HG02588 (cell line): ENCODE measurements around the gene MAP4K4.

Experiments
- ATAC-seq: cut with Tn5 transposase; IDR thresholded peaks from one replicate; pipeline ENCODE4 v1.9.1; 2021; ENCODE audit warnings: mild to moderate bottlenecking, moderate library complexity; ENCODE audit not compliant: unreplicated experiment

The MAP4K4 gene

DNA sequence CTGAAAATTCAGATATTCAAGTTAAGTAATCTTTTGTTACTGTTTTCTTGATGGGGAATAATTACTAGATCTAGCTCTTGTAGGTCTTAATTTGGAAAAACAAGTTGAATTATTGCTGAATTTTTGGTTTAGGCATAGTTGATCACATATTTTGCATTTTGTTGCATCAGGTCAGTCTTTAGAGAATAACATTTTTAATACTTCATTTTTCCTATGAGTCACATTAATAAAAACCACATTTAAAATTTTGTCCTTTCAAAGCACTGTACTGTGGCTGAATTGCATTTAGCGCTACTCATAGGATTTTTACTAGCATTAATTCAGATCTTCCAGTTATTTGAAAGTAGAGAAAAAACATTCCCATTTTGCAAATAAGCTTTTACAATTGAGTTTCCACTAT is 23.2 kb downstream of the MAP4K4 start:
- ATAC-seq = no peak

DNA sequence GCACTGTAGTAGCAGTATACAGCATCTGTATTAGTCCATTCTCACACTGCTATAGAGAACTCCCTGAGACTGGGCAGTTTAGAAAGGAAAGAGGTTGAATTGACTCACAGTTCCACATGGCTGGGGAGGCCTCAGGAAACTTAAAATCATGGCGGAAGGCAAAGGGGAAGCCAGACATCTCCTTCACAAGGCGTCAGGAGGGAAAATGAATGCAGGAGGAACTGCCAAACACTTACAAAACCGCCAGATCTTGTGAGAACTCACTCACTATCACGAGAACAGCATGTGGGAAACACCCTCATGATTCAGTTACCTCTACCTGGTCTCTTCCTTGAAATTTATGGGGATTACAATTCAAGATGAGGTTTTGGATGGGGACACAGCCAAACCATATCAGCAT is 25.4 kb downstream of the MAP4K4 start:
- no peak for ATAC-seq

- no peak for ATAC-seq
Measured at GRCh38 chr2:101723371-101724124, 26.0 kb downstream of the MAP4K4 start.

DNA sequence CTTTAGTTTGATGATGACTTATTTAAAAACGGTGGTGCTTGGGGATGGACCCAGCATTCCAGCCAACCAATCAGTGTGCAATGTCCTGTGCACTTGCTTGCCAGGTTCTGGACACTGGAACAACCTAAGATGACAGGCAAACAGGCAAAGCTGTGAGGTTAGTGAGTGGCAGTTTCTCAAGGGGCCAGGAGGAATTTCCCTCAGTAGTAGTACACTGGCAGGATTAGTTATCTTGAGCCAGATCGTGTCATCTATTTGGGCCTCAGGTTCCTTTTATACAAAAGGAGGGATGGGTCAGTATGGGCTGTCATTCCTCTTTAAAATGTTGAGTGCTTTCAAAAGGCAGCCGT is 26.6 kb downstream of the MAP4K4 start:
- ATAC-seq = no peak

DNA sequence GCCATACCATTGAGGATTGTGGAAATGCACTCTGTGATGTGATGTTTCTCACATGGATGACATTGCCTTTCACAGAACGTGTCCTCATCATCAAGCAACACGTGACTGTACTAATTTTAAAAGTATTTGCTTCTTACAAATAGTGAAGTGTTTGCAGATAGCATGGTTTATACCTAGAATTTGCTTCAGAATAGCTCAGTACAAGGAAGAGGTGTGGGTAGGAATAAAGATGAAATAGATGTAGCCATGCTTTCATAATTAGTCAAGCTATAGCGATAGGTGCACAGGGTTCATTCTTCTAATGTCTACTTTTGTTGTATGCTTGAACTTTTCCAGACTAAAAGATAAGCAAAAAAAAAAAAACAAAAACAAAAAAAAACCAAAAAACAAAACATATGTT is 27.5 kb downstream of the MAP4K4 start:
- no peak for ATAC-seq

GRCh38 chr2:101725515-101726192 is 28.1 kb downstream of the MAP4K4 start:
- no peak for ATAC-seq

GRCh38 chr2:101728865-101729264 is 31.4 kb downstream of the MAP4K4 start:
- ATAC-seq = no peak

- no peak for ATAC-seq
Measured at GRCh38 chr2:101729521-101730190, 32.1 kb downstream of the MAP4K4 start.

- ATAC-seq = no peak
Measured at GRCh38 chr2:101731221-101732054, 33.9 kb downstream of the MAP4K4 start.

DNA sequence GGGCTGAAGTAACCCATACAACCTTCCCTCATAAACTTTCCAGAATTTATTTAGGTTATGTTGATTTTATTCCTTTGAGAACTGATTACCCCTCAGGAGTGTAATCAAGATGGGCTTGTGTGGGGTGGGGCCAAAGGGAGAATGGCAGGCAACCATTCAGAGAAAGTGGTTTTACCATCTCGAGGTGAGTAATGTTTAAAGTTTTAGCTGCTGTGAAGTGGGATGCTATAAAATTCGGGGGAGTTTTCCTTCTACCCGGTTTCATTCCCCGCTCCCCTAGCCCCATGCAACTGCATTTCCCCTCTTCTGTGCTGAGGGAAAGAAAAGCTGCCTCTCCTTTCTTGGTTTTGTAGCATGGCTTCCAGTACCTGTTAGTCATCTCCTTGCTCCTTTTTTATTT is 34.7 kb downstream of the MAP4K4 start:
- ATAC-seq = no peak

- no peak for ATAC-seq
Measured at GRCh38 chr2:101732773-101733256, 35.3 kb downstream of the MAP4K4 start.

DNA sequence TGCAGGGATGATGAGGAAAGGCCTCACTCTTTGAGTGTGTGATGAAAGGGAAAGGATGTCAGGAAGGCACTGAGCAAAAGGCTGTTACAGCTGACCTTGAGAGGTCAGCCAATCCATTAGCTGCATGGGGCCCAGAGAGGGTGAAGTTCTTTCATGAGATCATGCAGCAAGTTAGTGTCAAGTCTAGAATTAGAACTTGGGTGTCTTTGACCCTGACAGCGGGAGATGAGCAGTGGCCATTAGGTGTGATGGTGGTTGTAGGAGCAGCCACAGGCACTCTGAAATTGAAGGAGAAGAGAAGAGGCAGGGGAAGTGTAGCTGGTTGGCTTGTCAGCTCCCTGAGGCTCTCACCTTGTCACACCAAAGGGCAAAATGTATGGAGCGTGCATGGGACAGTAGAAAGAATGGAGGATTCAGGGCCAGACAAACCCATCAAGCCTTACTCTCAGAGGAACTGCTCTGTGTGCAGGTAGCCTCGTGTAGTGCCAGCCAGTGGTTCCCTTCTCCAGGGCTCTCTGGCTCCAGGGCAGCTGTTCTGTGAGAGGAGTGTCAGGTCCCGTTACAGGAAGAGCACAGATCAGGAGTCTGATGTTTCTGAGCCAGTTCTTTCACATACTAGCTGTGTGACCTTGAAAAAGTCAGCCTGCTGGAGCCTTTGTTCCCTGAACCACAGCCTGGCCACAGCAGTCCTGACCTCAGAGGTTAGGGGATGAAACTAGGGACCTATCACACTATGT is 35.9 kb downstream of the MAP4K4 start:
- no peak for ATAC-seq

- ATAC-seq = no peak
Measured at GRCh38 chr2:101734505-101735165, 37.1 kb downstream of the MAP4K4 start.

DNA sequence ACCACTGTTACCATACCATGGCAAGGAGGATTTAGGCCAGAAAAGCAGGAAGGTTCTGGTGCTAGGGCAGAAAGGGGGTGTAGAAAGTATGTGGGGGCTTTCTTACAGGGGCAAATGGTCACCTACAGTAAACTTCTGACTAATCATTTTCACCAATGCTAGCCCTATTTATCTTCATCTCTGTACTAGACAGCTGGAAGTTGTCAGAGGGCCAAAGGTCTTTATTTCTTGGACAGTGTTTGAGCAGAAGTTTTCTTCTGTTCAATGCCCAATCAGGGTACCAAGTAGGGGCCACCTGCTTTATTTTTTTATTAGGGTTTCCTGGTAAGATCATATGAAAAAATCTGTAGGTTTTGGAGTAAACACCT is 37.6 kb downstream of the MAP4K4 start:
- ATAC-seq = no peak

- ATAC-seq = no peak
Measured at GRCh38 chr2:101736233-101736632, 38.7 kb downstream of the MAP4K4 start.

DNA sequence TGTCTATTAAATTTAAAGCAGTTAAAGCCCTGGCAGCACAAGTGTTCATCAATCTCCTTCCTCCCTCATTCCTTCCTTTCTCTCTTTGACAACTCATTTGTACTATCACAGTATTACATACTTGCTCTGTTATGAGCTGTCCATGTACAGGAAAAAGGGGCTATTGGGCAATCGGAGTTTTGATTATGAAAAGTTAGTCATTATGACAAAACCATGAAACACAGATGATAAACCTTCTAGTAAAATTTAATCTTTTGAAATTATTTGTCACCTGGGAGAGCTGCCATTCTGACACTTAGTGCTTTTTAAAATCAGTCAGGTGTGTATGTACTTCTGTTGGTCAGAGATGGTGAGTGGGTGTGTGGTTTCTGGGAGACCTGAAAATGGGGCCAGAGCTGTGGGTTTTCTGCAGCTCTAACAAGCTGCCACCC is 39.4 kb downstream of the MAP4K4 start:
- no peak for ATAC-seq

- ATAC-seq = no peak
Measured at GRCh38 chr2:101737478-101738255, 40.2 kb downstream of the MAP4K4 start.

DNA sequence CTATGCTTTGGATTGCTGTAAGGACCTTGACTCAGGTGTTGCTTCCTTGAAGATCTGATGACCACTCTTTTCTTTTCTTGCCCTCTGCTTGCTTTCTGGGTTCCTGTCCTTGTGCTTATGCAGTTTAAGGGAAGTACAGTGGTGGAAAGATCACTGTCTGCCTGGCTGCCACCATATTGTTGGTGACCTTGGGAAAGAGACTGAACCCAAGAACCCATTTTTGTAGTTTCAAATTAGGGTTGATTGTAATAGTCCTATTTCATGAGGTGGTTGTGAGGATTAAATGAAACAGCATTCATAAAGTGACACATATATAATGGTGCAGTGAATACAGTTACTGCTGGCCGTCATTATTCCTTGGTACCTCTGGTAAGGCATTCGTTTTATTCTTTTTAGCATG is 41.1 kb downstream of the MAP4K4 start:
- ATAC-seq = no peak

DNA sequence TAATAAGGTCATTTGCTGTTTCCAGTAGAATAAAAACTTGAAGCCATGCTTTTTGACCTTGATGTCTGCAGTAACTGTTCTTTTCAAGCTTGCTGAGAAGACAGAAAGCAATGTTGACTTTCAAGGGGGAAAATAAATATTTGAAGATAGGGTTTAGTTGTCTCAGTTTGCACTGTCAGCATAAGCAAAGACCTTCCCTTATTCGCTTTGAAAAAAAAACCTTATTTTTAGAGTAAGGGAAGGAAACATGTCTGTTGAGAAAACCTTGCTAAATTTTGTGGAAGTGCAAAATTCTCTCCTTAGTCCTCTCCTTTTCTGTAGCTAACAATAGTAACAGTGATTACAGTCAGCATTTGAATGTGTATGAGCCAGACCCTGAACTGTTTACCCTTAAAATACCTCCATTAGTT is 43.1 kb downstream of the MAP4K4 start:
- no peak for ATAC-seq
